Adrenal gland (tissue), 12 donors: ENCODE measurements around the gene TNKS1BP1. TPM values are rescaled to one million over a fixed set of nuclear protein-coding genes. Genes with fewer than 3 reads are reported as not detected.
A peak's percentile ranks its signal among the peaks of the same experiment; 100 is the strongest.

Experiments used
- DNase-seq, 7 donors: peaks; one replicate each; pipeline ENCODE4 v3.0.0-alpha.2; 2019 to 2020
- H3K27ac ChIP-seq, 5 donors: fragments of 200-600 bp; sonication (generic) in 4 of 5; 1 replicate in 3 of 5; 2 replicates in 2 of 5; pipeline versions ENCODE4 v1.5.1 to v1.8.0; 2016 to 2020; ENCODE audit warnings: mild to moderate bottlenecking in 1 of 5
- H3K27me3 ChIP-seq: fragments of 200-600 bp; 2 replicates; pipeline ENCODE4 v1.8.0; 2021
- H3K36me3 ChIP-seq, 2 donors: fragments of 200-600 bp; replicated peaks in 1 of 2; 1 replicate in 1 of 2; 2 replicates in 1 of 2; pipeline versions ENCODE4 v1.5.1 to v1.8.0; 2018 to 2022
- H3K4me1 ChIP-seq, 2 donors: fragments of 200-600 bp; replicated peaks in 1 of 2; 1 replicate in 1 of 2; 2 replicates in 1 of 2; pipeline versions ENCODE4 v1.5.1 to v1.8.0; 2018 to 2021
- H3K4me3 ChIP-seq, 4 donors: fragments of 200-600 bp; sonication (generic) in 3 of 4; one replicate each; pipeline ENCODE4 v1.5.1; 2016 to 2018
- H3K9me3 ChIP-seq, 3 donors: fragments of 200-600 bp; sonication (generic) in 1 of 3; replicated peaks in 1 of 3; 1 replicate in 2 of 3; 2 replicates in 1 of 3; pipeline versions ENCODE4 v1.5.1 to v1.8.0; 2016 to 2021
- CTCF ChIP-seq, 6 experiments: fragments of 450-650 bp in 4 of 6; fragments of 200-600 bp in 2 of 6; sonication (generic) in 1 of 6; IDR thresholded peaks; 1 replicate in 5 of 6; 2 replicates in 1 of 6; pipeline versions ENCODE4 v1.5.1 to v1.8.0; 2016 to 2021; ENCODE audit warnings: antibody characterized with exemption in 6 of 6, mild to moderate bottlenecking in 2 of 6, moderate library complexity in 1 of 6
- POLR2A ChIP-seq, 2 donors: fragments of 450-650 bp; IDR thresholded peaks; one replicate each; pipeline ENCODE4 v1.6.1; 2017; ENCODE audit warnings: antibody characterized with exemption in 2 of 2, mild to moderate bottlenecking in 2 of 2, moderate library complexity in 1 of 2
- WGBS, 4 donors: extraction: QIAGEN DNeasy Blood & Tissue Kit in 2 of 4; methylation state at CpG; one replicate each; pipeline versions ENCODE4 v1.1.5 to v1.1.7; 2013 to 2017; 5-methylcytosine and 5-hydroxymethylcytosine counted together
- intact Hi-C, 2 donors: fragments of 100-400 bp; cut with DNase I; formaldehyde crosslinking; loops; one replicate each; pipeline versions ENCODE4 v1.14.1 to v1.15.0; 2022 to 2023
- polyA plus RNA-seq, 3 donors: library from polyadenylated mRNA; stranded (reverse); fragments of 200-250 nt in 2 of 3; fragments of 350-450 nt in 1 of 3; fragmentation: Illumina TruSeq in 1 of 3; extraction: RNeasy Lipid Tissue Mini Kit (QIAGEN cat#74804) in 1 of 3; gene quantifications; one replicate each; pipeline ENCODE4 v1.2.3, GENCODE V29; 2013 to 2014
- total RNA-seq, 9 donors: library from RNA; depleted of rRNA in 4 of 9; stranded (reverse); fragments of >200 nt in 4 of 9; fragments of 120-200 nt in 1 of 9; fragmentation: NEBNext Ultra II Directional in 1 of 9; extraction: Animal tissue kit (Norgen Biotek cat#: 25700) in 1 of 9; gene quantifications; one replicate each; pipeline versions ENCODE4 v1.1.0 to v1.2.4, GENCODE V29; 2013 to 2023
- donor health status: healthy with polysubstance abuse.
- donor health status: Bipolar disorder and iron deficiency.
- donor health status: DM: yes; HTN: yes; CAD: no.
- donor health status: DM: no; HTN: no; CAD: no.
- donor health status: DM: no; HTN: no; CAD: no.
- donor health status: DM: yes; HTN: yes; CAD: no.

TNKS1BP1 gene
- total and polyA plus RNA-seq, 12 donors, result 24.5 to 338 (median 140) TPM

GRCh38 chr11:57353446-57353845, 28.7 kb upstream of the TNKS1BP1 start:
- 60 to 81% (median 61%) methylated on average over 4 of the region's 4 CpGs for WGBS, 4 donors
- no peak for TF ChIP-seq POLR2A (IDR thresholded peaks at IDR 0.05)
- TF ChIP-seq CTCF (IDR thresholded peaks at IDR 0.05), result no peak

GRCh38 chr11:57353036-57353435, 28.3 kb upstream of the TNKS1BP1 start:
- intact Hi-C loops, result loop anchor here in 1 of 2 donors (10.0 kb wide), 1 partner anchor 172 kb away; no protein-coding TSS in a partner anchor
- H3K9me3 ChIP-seq, result no peaks in the 10 kb centered on the region
- TF ChIP-seq CTCF (IDR thresholded peaks at IDR 0.05) (no peak), POLR2A (IDR thresholded peaks at IDR 0.05) (no peak)
- H3K4me3 ChIP-seq, result no peak overlapping the region
- no peaks in the 10 kb centered on the region for H3K4me1 ChIP-seq
- no peak overlapping the region for H3K27ac ChIP-seq
- no peaks in the 10 kb centered on the region for H3K27me3 ChIP-seq
- no peaks in the 10 kb centered on the region for H3K36me3 ChIP-seq
- DNase-seq, result no peak
- 65 to 72% (median 70%) methylated on average over 5 of the region's 5 CpGs for WGBS, 4 donors

More at GRCh38 chr11:57353446-57353845, 28.7 kb upstream of the TNKS1BP1 start:
- intact Hi-C loops, result loop anchor here in 1 of 2 donors (10.0 kb wide), 1 partner anchor 171 kb away; no protein-coding TSS in a partner anchor
- no peaks in the 10 kb centered on the region for H3K36me3 ChIP-seq
- no peak overlapping the region for H3K4me3 ChIP-seq
- no peaks in the 10 kb centered on the region for H3K27me3 ChIP-seq
- H3K27ac ChIP-seq, result no peak overlapping the region
- DNase-seq, result no peak
- H3K9me3 ChIP-seq, result no peaks in the 10 kb centered on the region
- H3K4me1 ChIP-seq, result no peaks in the 10 kb centered on the region

GRCh38 chr11:57349491-57350274, 24.9 kb upstream of the TNKS1BP1 start:
- TF ChIP-seq POLR2A (IDR thresholded peaks at IDR 0.05) (no peak), CTCF (IDR thresholded peaks at IDR 0.05) (peak; percentile 73 to 96 (median 84))
- Histone ChIP-seq H3K4me1 (no peaks in the 10 kb centered on the region), H3K4me3 (no peak overlapping the region), H3K27me3 (no peaks in the 10 kb centered on the region), H3K27ac (peak overlapping the region in 1 of 5 donors; percentile 9), H3K36me3 (no peaks in the 10 kb centered on the region), H3K9me3 (no peaks in the 10 kb centered on the region)
- intact Hi-C loops, result loop anchor here (5.0 to 10.0 kb wide), 6 partner anchors 105 to 295 kb away; partner anchors contain the start of gene YPEL4 (in 1 of the 2)
- 8 to 15% (median 12%) methylated on average over 22 to 31 of the region's 31 CpGs for WGBS, 4 donors
- DNase-seq, result peak; percentile 48 to 82 (median 72)

- H3K4me1 ChIP-seq, result no peaks in the 10 kb centered on the region
- DNase-seq, result no peak
Observed at GRCh38 chr11:57348636-57349313, 24.0 kb upstream of the TNKS1BP1 start.

More at GRCh38 chr11:57348636-57349313, 24.0 kb upstream of the TNKS1BP1 start:
- intact Hi-C loops, result loop anchor here (5.0 to 10.0 kb wide), 5 partner anchors 106 to 296 kb away; partner anchors contain the start of gene YPEL4 (in 1 of the 2)
- H3K4me3 ChIP-seq, result no peak overlapping the region
- H3K27me3 ChIP-seq, result no peaks in the 10 kb centered on the region
- no peaks in the 10 kb centered on the region for H3K36me3 ChIP-seq
- H3K9me3 ChIP-seq, result no peaks in the 10 kb centered on the region
- 85 to 92% (median 88%) methylated on average over 13 to 14 of the region's 14 CpGs for WGBS, 4 donors
- H3K27ac ChIP-seq, result no peak overlapping the region
- TF ChIP-seq POLR2A (IDR thresholded peaks at IDR 0.05) (no peak), CTCF (IDR thresholded peaks at IDR 0.05) (no peak)
